ENCODE measurements around the gene CHD5. TPM values are rescaled to one million over a fixed set of nuclear protein-coding genes. Genes with fewer than 3 reads are reported as not detected.

Gene CHD5
- polyA plus RNA-seq, 3 donors, result 0.07 TPM; not detected in 2

DNA sequence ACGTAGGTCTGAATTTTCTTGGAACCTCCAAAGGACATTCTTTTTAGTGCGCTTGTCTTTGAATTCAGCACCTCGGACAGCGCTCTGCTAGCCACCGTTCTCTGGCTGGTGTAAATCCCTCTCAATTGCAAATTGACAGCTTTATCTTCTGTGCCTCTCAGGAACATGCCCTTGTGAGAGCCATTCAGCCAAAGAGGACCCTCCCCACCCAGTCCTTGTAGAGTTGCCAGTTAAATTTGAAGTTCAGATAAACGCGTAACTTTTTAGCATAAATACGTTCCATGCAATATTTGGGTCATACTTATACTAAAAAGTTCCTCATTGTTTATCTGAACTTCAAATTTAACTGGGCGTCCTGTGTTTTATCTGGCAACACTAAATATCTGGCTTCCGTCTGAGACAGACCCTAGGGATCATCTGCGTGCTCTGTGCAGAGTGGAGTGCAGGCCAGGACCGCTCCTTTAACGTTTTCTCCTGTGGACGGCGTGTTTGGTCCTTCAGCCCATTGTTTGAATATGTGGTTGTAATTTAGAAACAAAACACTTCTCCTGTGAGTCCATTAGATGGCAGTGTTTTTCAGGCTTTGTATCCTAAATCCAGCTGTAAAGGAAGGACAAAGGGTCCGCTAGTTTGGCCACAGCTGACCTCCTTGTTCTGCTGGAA is 127.4 kb downstream of the CHD5 start:
- peaks cover 47 to 74% of the 10 kb centered on the region in 2 donors for H3K36me3 ChIP-seq (replicated peaks in 1 of 2; ENCODE audit: control insufficient read depth in 1 of 2, insufficient read depth in 2 of 2, low read length in 2 of 2)
- peaks cover 0 to 1% (median 0%) of the 10 kb centered on the region in 3 donors for H3K27me3 Mint-ChIP-seq (ENCODE audit: low read depth in 3 of 3)
- H3K27ac ChIP-seq (ENCODE audit: low read depth in 1 of 2, low read length in 2 of 2), result no peak overlapping the region
- H3K4me2 ChIP-seq (replicated peaks; ENCODE audit: extremely low read depth, low read length, poor library complexity, severe bottlenecking), result no peak overlapping the region
- no peak overlapping the region for H2AFZ ChIP-seq (ENCODE audit: insufficient read depth, low read depth, low read length, poor library complexity, severe bottlenecking)
- 74% methylated on average over 9 of the region's 16 CpGs for WGBS (ENCODE audit: insufficient coverage)
- intact Hi-C loops (cut with micrococcal nuclease), result loop anchor here (2.0 to 10.0 kb wide), 3 partner anchors 152 to 192 kb away; partner anchors contain the start of genes HES3 (in 2 of the 2) and RNF207 (in 1 of the 2)
- TF ChIP-seq, protein P1, sequence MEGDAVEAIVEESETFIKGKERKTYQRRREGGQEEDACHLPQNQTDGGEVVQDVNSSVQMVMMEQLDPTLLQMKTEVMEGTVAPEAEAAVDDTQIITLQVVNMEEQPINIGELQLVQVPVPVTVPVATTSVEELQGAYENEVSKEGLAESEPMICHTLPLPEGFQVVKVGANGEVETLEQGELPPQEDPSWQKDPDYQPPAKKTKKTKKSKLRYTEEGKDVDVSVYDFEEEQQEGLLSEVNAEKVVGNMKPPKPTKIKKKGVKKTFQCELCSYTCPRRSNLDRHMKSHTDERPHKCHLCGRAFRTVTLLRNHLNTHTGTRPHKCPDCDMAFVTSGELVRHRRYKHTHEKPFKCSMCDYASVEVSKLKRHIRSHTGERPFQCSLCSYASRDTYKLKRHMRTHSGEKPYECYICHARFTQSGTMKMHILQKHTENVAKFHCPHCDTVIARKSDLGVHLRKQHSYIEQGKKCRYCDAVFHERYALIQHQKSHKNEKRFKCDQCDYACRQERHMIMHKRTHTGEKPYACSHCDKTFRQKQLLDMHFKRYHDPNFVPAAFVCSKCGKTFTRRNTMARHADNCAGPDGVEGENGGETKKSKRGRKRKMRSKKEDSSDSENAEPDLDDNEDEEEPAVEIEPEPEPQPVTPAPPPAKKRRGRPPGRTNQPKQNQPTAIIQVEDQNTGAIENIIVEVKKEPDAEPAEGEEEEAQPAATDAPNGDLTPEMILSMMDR (IDR thresholded peaks at IDR 0.05), result peak; percentile 56
- H3K4me3 ChIP-seq (replicated peaks in 1 of 3; ENCODE audit: low read depth in 2 of 3, low read length in 3 of 3), result no peak overlapping the region
- peak overlapping the region in 3 of 7 donors; percentile 57 to 67 (median 58) for H3K27ac Mint-ChIP-seq
- peaks cover 33 to 36% of the 10 kb centered on the region in 2 donors for H3K4me1 ChIP-seq (ENCODE audit: control insufficient read depth in 1 of 2, insufficient read depth in 2 of 2, low read length in 2 of 2)
- no peak overlapping the region for H3K4me3 Mint-ChIP-seq
- DNase-seq, result peak in 1 of 3 donors; percentile 15
- H3K27me3 ChIP-seq (ENCODE audit: control insufficient read depth in 2 of 2, insufficient read depth in 2 of 2, low read length in 2 of 2), result no peaks in the 10 kb centered on the region
- H3K4me1 Mint-ChIP-seq, result peaks cover 42% of the 10 kb centered on the region
- H3K9me3 ChIP-seq (replicated peaks in 1 of 2; ENCODE audit: control insufficient read depth in 1 of 2, insufficient read depth in 1 of 2, low read length in 2 of 2), result no peaks in the 10 kb centered on the region
- peaks cover 0 to 2% (median 0%) of the 10 kb centered on the region in 7 donors for H3K9me3 Mint-ChIP-seq
- no peak overlapping the region for H3K9ac ChIP-seq (ENCODE audit: insufficient read depth, low read length, poor library complexity, severe bottlenecking)
- H4K20me1 ChIP-seq (ENCODE audit: insufficient read depth, low read length), result peaks cover 100% of the 10 kb centered on the region
- peaks cover 53 to 72% of the 10 kb centered on the region in 2 donors for H3K36me3 Mint-ChIP-seq
- peaks cover 64% of the 10 kb centered on the region for H3K79me2 ChIP-seq (ENCODE audit: insufficient read depth, low read length)

Other genes with a start within 250 kb of the CHD5 start
- 10 to 100 TPM in 1 of 3 donors, 1 to 10 TPM in 1, under 1 TPM in 1; 0.39 to 13.7 (median 1.2) TPM for gene NPHP4, start 187.9 kb downstream of the CHD5 start, polyA plus RNA-seq
- 100 to 1,000 TPM in 1 of 3 donors, 10 to 100 TPM in 2; 11.5 to 178 (median 22.7) TPM for gene KCNAB2, start 134.4 kb downstream of the CHD5 start, polyA plus RNA-seq
- gene RPL22, start 19.3 kb upstream of the CHD5 start, polyA plus RNA-seq, result 10 to 100 TPM; 62.6 to 97.2 (median 65.6) TPM
- gene RNF207, start 25.8 kb upstream of the CHD5 start, polyA plus RNA-seq, result 1 to 10 TPM in 1 of 3 donors, under 1 TPM in 1, not detected in 1; 0.10 to 7.7 TPM
- 10 to 100 TPM in 2 of 3 donors, 1 to 10 TPM in 1; 6.4 to 17.3 (median 17.0) TPM for gene ICMT, start 55.6 kb upstream of the CHD5 start, polyA plus RNA-seq
- not detected for gene HES3, start 63.9 kb upstream of the CHD5 start, polyA plus RNA-seq
- under 1 TPM in 2 of 3 donors, not detected in 1; 0.04 to 0.69 TPM for gene GPR153, start 80.8 kb upstream of the CHD5 start, polyA plus RNA-seq
- 1 to 10 TPM in 2 of 3 donors, under 1 TPM in 1; 0.63 to 4.3 (median 1.4) TPM for gene ACOT7, start 213.4 kb upstream of the CHD5 start, polyA plus RNA-seq
- gene HES2, start 239.6 kb upstream of the CHD5 start, polyA plus RNA-seq, result not detected
- not detected for gene ESPN, start 244.5 kb upstream of the CHD5 start, polyA plus RNA-seq

All from CD14-positive monocyte (primary cell).